Subcutaneous abdominal adipose tissue (tissue), 5 donors: ENCODE data around the gene CCDC106.

Experiments
- H3K27ac ChIP-seq: one replicate; pipeline ENCODE4 v1.7.0; 2013; ENCODE audit warnings: low read depth, mild to moderate bottlenecking, inconsistent platforms, low read length, moderate library complexity
- H3K27me3 ChIP-seq, 5 donors: one replicate each; pipeline ENCODE4 v1.7.0; 2013; ENCODE audit warnings: low read length in 5 of 5, inconsistent platforms in 1 of 5; ENCODE audit not compliant: control insufficient read depth in 5 of 5, insufficient read depth in 4 of 5
- H3K36me3 ChIP-seq, 5 donors: one replicate each; pipeline ENCODE4 v1.7.0; 2013; ENCODE audit warnings: low read length in 5 of 5; ENCODE audit not compliant: control insufficient read depth in 5 of 5, insufficient read depth in 5 of 5
- H3K4me1 ChIP-seq, 5 donors: one replicate each; pipeline ENCODE4 v1.7.0; 2013; ENCODE audit warnings: low read length in 5 of 5, mild to moderate bottlenecking in 3 of 5, moderate library complexity in 1 of 5; ENCODE audit not compliant: control insufficient read depth in 5 of 5, insufficient read depth in 5 of 5
- H3K4me3 ChIP-seq, 5 donors: one replicate each; pipeline ENCODE4 v1.7.0; 2013; ENCODE audit warnings: low read length in 5 of 5, low read depth in 1 of 5
- H3K9ac ChIP-seq, 5 donors: one replicate each; pipeline ENCODE4 v1.7.0; 2013; ENCODE audit warnings: low read length in 5 of 5, mild to moderate bottlenecking in 4 of 5, moderate library complexity in 3 of 5
- H3K9me3 ChIP-seq, 5 donors: one replicate each; pipeline ENCODE4 v1.7.0; 2013; ENCODE audit warnings: low read length in 5 of 5; ENCODE audit not compliant: control insufficient read depth in 5 of 5
- donor health status: healthy.
- donor health status: healthy.
- donor health status: healthy.
- donor health status: healthy.
- donor health status: healthy.

Gene CCDC106

DNA sequence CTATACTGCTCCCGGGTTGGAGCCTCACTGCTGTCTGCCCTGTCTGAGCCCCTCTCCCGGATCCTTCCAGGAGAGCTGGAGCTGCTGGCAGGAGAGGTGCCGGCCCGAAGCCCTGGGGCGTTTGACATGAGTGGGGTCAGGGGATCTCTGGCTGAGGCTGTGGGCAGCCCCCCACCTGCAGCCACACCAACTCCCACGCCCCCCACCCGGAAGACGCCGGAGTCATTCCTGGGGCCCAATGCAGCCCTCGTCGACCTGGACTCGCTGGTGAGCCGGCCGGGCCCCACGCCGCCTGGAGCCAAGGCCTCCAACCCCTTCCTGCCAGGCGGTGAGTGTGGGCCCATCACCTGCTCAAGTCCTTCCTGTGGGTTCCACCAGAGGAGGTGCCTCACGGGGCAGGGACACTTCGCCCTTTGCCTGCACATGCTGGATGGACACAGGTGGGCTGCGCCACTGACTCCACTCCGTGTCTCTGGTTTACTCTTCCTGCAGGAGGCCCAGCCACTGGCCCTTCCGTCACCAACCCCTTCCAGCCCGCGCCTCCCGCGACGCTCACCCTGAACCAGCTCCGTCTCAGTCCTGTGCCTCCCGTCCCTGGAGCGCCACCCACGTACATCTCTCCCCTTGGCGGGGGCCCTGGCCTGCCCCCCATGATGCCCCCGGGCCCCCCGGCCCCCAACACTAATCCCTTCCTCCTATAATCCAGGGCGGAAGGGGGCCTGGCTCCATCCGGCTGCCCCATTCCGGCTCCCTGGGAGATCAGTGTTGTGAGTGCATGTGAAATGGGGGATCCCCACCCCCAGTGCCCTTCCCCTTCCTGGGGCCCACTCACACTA is 46.9 kb downstream of the CCDC106 start:
- Histone ChIP-seq H3K36me3 (peaks cover 0 to 92% (median 79%) of the 10 kb centered on the region in 5 donors), H3K4me1 (peaks cover 0 to 2% (median 0%) of the 10 kb centered on the region in 5 donors), H3K27me3 (no peaks in the 10 kb centered on the region), H3K9ac (no peak overlapping the region), H3K4me3 (no peak overlapping the region), H3K9me3 (no peaks in the 10 kb centered on the region), H3K27ac (no peak overlapping the region)

DNA sequence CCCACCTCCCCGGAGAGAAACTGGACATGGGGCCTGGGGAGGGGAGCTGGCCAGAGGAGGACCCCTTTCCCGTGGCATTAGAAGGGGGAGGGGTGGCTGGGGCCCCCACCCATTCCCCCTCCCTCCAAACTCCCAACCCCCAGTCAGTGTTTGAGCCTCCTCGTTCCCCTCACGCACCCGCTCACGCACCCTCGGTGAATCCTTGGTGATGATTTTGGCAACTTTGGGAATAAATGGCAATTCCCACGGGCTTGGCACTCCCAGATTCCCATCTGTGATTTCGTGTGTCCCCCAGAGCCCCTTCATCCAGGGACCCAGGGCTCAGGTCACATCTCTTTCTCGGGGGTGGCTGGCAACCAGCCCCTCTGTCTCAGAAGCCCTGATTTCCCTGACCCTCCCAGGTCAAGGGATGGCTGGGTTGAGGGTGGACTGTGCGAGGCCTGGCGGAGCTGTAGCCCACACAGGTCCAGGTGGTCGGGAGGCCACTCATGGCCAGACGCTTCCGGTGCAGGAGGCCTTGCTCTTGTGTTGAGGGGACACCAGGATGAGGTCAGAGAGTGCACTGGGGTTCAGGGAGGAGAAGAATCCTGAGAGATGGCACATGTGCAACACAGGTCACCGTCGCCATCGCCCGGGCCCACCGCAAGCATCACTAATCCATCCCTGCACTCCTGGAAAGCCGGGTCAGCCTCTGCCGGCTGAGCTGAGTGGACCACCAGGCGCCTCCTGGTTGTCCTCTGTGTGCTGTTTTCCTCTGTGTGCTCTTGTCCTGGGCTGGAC is 47.7 kb downstream of the CCDC106 start:
- H3K4me3 ChIP-seq: no peak overlapping the region
- H3K9me3 ChIP-seq: no peaks in the 10 kb centered on the region
- peaks cover 0 to 2% (median 0%) of the 10 kb centered on the region in 5 donors for H3K4me1 ChIP-seq
- H3K27ac ChIP-seq: no peak overlapping the region
- H3K9ac ChIP-seq: no peak overlapping the region
- no peaks in the 10 kb centered on the region for H3K27me3 ChIP-seq
- H3K36me3 ChIP-seq: peaks cover 0 to 88% (median 76%) of the 10 kb centered on the region in 5 donors

DNA sequence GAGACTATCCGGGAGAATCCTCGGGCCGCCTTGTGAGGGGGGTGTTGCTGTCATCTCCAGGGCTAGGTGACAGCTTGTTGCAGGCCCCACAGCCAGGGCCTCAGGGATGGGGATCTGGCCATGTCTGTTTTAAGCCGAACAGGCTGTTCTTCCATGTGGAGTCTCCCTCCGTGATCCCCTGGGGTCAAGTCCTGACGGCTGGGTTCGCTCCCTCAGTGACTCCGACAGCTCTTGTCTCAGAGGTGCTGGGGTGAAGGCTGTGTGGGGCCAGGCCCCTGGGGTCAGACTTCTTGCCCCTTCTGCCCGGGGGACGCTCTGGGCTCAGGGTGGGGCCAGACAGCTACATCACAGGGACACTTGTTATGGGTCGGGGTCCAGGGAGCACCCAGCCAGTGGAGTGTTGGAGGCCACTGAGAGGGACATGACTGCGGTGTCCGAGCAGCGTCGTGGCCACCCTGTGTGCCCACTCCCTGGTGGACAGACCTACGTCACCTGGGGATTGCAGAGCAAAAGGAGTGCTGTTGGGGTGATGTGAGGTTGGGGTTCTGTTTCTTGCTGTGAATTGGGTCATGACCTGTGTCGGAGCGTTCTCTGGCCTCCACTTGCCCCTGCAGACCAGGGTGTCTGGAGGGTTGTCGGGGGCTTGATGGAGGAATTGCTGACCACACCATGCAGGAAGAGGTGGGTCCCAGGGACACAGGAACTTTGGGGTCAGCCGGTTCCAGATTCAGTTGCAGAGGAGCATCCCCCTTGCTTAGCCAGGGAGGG is 48.5 kb downstream of the CCDC106 start:
- Histone ChIP-seq H3K27me3 (no peaks in the 10 kb centered on the region), H3K9ac (no peak overlapping the region), H3K4me1 (peaks cover 0 to 2% (median 0%) of the 10 kb centered on the region in 5 donors), H3K27ac (no peak overlapping the region), H3K9me3 (no peaks in the 10 kb centered on the region), H3K4me3 (no peak overlapping the region), H3K36me3 (peaks cover 0 to 83% (median 72%) of the 10 kb centered on the region in 5 donors)

DNA sequence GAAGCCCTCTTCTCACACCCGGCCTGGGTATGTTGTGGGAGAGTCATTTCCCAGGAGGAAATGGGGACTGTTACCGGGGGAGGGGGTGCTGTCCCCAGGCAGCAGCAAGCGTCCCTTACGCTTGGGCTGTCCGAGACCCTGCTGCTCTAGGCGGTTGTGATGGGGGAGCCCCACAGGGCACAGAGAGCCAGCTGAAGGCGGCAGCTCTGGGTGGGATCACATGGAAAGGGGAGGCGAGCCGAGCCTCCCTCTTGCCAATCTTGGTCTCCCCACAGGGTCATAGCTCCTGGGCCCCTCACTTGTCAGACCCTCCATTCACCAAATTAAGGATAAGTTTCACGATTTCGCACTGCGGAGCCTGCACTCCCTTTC is 49.0 kb downstream of the CCDC106 start:
- H3K4me3 ChIP-seq: no peak overlapping the region
- H3K9me3 ChIP-seq: no peaks in the 10 kb centered on the region
- H3K27me3 ChIP-seq: no peaks in the 10 kb centered on the region
- H3K4me1 ChIP-seq: peaks cover 0 to 2% (median 0%) of the 10 kb centered on the region in 5 donors
- no peak overlapping the region for H3K27ac ChIP-seq
- no peak overlapping the region for H3K9ac ChIP-seq
- peaks cover 0 to 78% (median 67%) of the 10 kb centered on the region in 5 donors for H3K36me3 ChIP-seq

DNA sequence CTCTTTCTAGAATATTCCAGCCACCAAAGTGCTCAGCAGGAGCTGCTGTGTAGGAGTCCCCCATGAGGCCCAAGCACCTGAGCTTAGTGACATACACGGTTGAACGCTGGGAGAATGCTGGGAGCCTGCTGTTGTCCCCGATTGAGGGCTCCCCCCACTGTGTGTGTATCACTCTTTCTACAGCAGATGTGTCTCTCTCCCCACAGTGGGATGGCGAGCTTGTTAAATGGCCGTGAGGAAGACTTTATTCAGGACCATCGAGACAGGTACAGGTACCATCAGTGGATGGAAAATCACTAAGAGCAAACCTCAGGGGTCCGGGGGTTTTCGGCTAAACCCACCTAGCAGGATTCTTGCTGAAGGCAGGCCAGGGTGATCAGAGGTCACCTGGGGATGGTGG is 49.7 kb downstream of the CCDC106 start:
- Histone ChIP-seq H3K4me3 (no peak overlapping the region), H3K27ac (no peak overlapping the region), H3K27me3 (no peaks in the 10 kb centered on the region), H3K36me3 (peaks cover 0 to 72% (median 61%) of the 10 kb centered on the region in 5 donors), H3K9me3 (no peaks in the 10 kb centered on the region), H3K9ac (no peak overlapping the region), H3K4me1 (peaks cover 0 to 2% (median 0%) of the 10 kb centered on the region in 5 donors)

DNA sequence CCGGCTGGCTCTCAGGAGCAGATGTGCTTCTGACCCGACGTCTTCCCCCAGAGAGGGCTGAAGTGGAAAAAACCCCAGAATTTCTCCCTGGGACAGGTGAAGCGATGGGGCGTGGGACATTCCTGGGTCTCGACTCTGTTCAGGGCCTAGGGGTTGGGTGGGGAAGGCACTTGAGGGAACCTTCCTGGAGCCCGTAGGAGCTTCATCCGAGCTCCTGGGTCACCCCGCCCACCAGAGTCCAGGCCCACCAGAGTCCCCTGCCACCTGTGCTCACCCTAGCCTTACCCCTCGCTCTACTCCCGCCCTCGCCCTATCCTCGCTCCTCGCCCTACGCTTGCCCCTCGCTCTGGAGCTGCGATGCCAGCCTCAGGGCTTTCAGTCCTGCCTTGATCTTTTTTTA is 50.2 kb downstream of the CCDC106 start:
- no peaks in the 10 kb centered on the region for H3K27me3 ChIP-seq
- peaks cover 0 to 67% (median 55%) of the 10 kb centered on the region in 5 donors for H3K36me3 ChIP-seq

DNA sequence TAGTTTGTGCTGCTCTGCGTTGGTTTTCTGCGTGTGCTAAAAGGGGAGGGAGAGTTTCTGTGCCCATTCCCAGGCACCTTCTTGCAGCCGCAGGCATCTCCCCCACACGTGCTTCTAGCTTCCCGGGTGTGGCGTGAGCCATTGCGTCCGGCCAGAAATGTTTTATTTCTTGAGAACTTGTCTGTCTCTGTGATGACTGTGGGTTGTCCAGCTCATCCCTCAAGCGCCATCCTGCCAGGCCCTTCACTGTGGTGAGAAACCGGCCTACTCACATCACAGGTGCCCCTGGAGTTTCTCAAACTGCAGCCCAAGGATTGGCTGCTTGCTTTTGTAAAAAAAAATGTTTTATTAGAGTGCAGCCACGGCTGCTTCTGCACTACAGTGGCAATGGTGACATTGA is 51.2 kb downstream of the CCDC106 start:
- Histone ChIP-seq H3K27me3 (no peaks in the 10 kb centered on the region), H3K4me3 (no peak overlapping the region), H3K27ac (no peak overlapping the region), H3K36me3 (peaks cover 0 to 57% (median 48%) of the 10 kb centered on the region in 5 donors), H3K9me3 (peaks cover 0 to 3% (median 0%) of the 10 kb centered on the region in 5 donors), H3K9ac (no peak overlapping the region), H3K4me1 (peaks cover 0 to 4% (median 2%) of the 10 kb centered on the region in 5 donors)

More for the DNA sequence above, 50.2 kb downstream of the CCDC106 start:
- H3K9me3 ChIP-seq: no peaks in the 10 kb centered on the region
- no peak overlapping the region for H3K27ac ChIP-seq
- no peak overlapping the region for H3K9ac ChIP-seq
- peaks cover 0 to 2% (median 0%) of the 10 kb centered on the region in 5 donors for H3K4me1 ChIP-seq
- no peak overlapping the region for H3K4me3 ChIP-seq

DNA sequence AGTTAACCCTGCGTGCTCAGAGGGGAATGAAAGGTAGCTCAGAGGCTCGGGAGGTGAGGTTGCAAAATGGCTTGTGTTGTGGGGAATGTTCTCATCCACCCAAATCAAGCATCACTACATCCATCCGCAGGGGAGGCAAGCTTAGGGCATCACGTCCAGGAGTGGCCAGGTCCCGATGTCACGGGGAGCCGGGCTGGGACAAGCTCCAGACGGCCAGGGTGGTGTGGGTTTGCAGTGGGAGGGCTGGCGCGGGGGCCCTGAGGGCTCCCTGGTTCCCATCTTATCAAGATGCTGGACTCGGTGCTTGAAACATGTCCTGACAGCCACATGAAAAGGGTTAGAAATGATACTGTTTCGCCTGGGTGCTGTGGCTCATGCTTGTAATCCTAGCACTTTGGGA is 52.8 kb downstream of the CCDC106 start:
- H3K27ac ChIP-seq: no peak overlapping the region
- H3K9ac ChIP-seq: no peak overlapping the region
- peaks cover 0 to 47% (median 32%) of the 10 kb centered on the region in 5 donors for H3K36me3 ChIP-seq
- no peaks in the 10 kb centered on the region for H3K27me3 ChIP-seq
- H3K4me1 ChIP-seq: peaks cover 0 to 4% (median 0%) of the 10 kb centered on the region in 5 donors
- H3K9me3 ChIP-seq: peaks cover 0 to 3% (median 0%) of the 10 kb centered on the region in 5 donors
- H3K4me3 ChIP-seq: no peak overlapping the region

DNA sequence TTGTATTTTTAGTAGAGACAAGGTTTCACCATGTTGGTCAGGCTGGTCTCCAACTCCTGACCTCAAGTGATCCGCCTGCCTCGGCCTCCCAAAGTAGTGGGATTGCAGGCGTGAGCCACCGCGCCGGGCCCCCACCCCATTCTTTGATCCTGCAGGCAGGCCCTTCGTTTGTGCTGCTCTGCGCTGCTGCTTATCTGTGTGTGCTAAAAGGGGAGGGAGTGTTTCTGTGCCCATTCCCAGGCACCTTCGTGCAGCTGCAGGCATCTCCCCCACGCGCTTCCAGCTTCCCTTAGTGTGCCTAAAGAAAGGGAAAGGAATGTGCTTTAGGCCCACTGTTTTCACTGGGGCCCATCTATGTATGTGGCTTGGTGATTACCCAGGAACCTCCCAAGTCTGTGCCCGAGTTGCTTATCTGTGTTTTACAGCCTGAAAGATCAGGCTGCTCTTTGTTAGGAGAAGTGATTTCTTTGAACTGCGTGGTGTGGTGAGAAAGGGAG is 54.2 kb downstream of the CCDC106 start:
- no peaks in the 10 kb centered on the region for H3K27me3 ChIP-seq
- peaks cover 0 to 4% (median 0%) of the 10 kb centered on the region in 5 donors for H3K4me1 ChIP-seq
- H3K9ac ChIP-seq: no peak overlapping the region
- peaks cover 0 to 3% (median 0%) of the 10 kb centered on the region in 5 donors for H3K9me3 ChIP-seq
- H3K36me3 ChIP-seq: peaks cover 0 to 33% (median 19%) of the 10 kb centered on the region in 5 donors
- no peak overlapping the region for H3K27ac ChIP-seq
- H3K4me3 ChIP-seq: no peak overlapping the region
